Neuronal stem cell (in vitro differentiated cells): ENCODE data around the gene KMT2A.

Experiments
- DNase-seq: peaks from one replicate; pipeline ENCODE4 v3.0.0-alpha.2; 2013; ENCODE audit warnings: low spot score
- H2AFZ ChIP-seq: one replicate; pipeline ENCODE4 v1.6.1; 2013; ENCODE audit warnings: mild to moderate bottlenecking, low read length, inconsistent platforms
- H2AK5ac ChIP-seq: 2 replicates; pipeline ENCODE4 v1.6.1; 2013; ENCODE audit warnings: low read depth, mild to moderate bottlenecking, inconsistent platforms, low read length, moderate library complexity, mixed read lengths
- H2BK120ac ChIP-seq: 2 replicates; pipeline ENCODE4 v1.6.1; 2013; ENCODE audit warnings: low read depth, mild to moderate bottlenecking, inconsistent platforms, low read length, moderate library complexity, mixed read lengths
- H2BK12ac ChIP-seq: one replicate; pipeline ENCODE4 v1.6.1; 2013; ENCODE audit warnings: low read length, inconsistent platforms
- H2BK15ac ChIP-seq: 2 replicates; pipeline ENCODE4 v1.6.1; 2013; ENCODE audit warnings: mild to moderate bottlenecking, low read length, inconsistent platforms, mixed read lengths
- H2BK5ac ChIP-seq: one replicate; pipeline ENCODE4 v1.6.1; 2013; ENCODE audit warnings: inconsistent platforms, mild to moderate bottlenecking, low read length, moderate library complexity
- H3K14ac ChIP-seq: one replicate; pipeline ENCODE4 v1.6.1; 2013; ENCODE audit warnings: low read length, inconsistent platforms
- H3K18ac ChIP-seq: 2 replicates; pipeline ENCODE4 v1.6.1; 2013; ENCODE audit warnings: low read length, inconsistent platforms
- H3K23ac ChIP-seq: 2 replicates; pipeline ENCODE4 v1.6.1; 2013; ENCODE audit warnings: low read depth, mild to moderate bottlenecking, mixed read lengths, low read length, inconsistent platforms; ENCODE audit not compliant: poor library complexity
- H3K27ac ChIP-seq: replicated peaks from 3 replicates; pipeline ENCODE4 v1.5.1; 2013; ENCODE audit warnings: low read length, inconsistent platforms
- H3K27me3 ChIP-seq, 3 experiments: 2 replicates each; pipeline ENCODE4 v1.6.1; 2013; ENCODE audit warnings: low read length in 3 of 3, mild to moderate bottlenecking in 2 of 3, inconsistent platforms in 1 of 3, low read depth in 1 of 3, mixed read lengths in 1 of 3, moderate library complexity in 1 of 3; ENCODE audit not compliant: control insufficient read depth in 3 of 3, insufficient read depth in 3 of 3
- H3K36me3 ChIP-seq, 2 donors: replicated peaks in 1 of 2; 2 replicates each; pipeline ENCODE4 v1.6.1; 2013; ENCODE audit warnings: low read length in 2 of 2; ENCODE audit not compliant: control insufficient read depth in 2 of 2, insufficient read depth in 2 of 2
- H3K4ac ChIP-seq: 2 replicates; pipeline ENCODE4 v1.6.1; 2013; ENCODE audit warnings: inconsistent platforms, mild to moderate bottlenecking, low read length, moderate library complexity
- H3K4me1 ChIP-seq, 2 donors: 1 replicate in 1 of 2; 2 replicates in 1 of 2; pipeline ENCODE4 v1.6.1; 2013; ENCODE audit warnings: low read length in 2 of 2, low read depth in 1 of 2; ENCODE audit not compliant: control insufficient read depth in 2 of 2, insufficient read depth in 1 of 2
- H3K4me2 ChIP-seq: one replicate; pipeline ENCODE4 v1.6.1; 2013; ENCODE audit warnings: mild to moderate bottlenecking, low read length, inconsistent platforms; ENCODE audit not compliant: insufficient read depth, poor library complexity, severe bottlenecking
- H3K4me3 ChIP-seq, 2 donors: 2 replicates each; pipeline ENCODE4 v1.5.1; 2013; ENCODE audit warnings: low read length in 2 of 2, mild to moderate bottlenecking in 2 of 2, inconsistent platforms in 1 of 2, moderate library complexity in 1 of 2
- H3K79me1 ChIP-seq: one replicate; pipeline ENCODE4 v1.6.1; 2013; ENCODE audit warnings: low read depth, mild to moderate bottlenecking, inconsistent platforms, low read length, moderate library complexity
- H3K9ac ChIP-seq: one replicate; pipeline ENCODE4 v1.6.1; 2013; ENCODE audit warnings: mild to moderate bottlenecking, low read depth, low read length, inconsistent platforms; ENCODE audit not compliant: poor library complexity
- H3K9me3 ChIP-seq, 2 donors: replicated peaks in 1 of 2; 2 replicates each; pipeline versions ENCODE3 to v1.6.1; 2013; ENCODE audit warnings: low read length in 2 of 2, mild to moderate bottlenecking in 2 of 2, inconsistent platforms in 1 of 2, low read depth in 1 of 2, mixed read lengths in 1 of 2, moderate library complexity in 1 of 2; ENCODE audit not compliant: control insufficient read depth in 2 of 2, insufficient read depth in 1 of 2
- H4K8ac ChIP-seq: one replicate; pipeline ENCODE4 v1.6.1; 2013; ENCODE audit warnings: low read depth, mild to moderate bottlenecking, inconsistent platforms, low read length, moderate library complexity
- H4K91ac ChIP-seq: one replicate; pipeline ENCODE4 v1.6.1; 2013; ENCODE audit warnings: low read length, low read depth, mild to moderate bottlenecking, inconsistent platforms; ENCODE audit not compliant: poor library complexity
- WGBS, 2 donors: extraction: QIAGEN DNeasy Blood & Tissue Kit; methylation state at CpG; one replicate each; pipeline ENCODE4 v1.1.7; 2013; ENCODE audit warnings: missing lambda C conversion rate in 2 of 2, mixed read lengths in 1 of 2; ENCODE audit not compliant: insufficient read length in 2 of 2, insufficient replicate concordance in 1 of 2; ENCODE audit errors: extremely low coverage in 2 of 2; 5-methylcytosine and 5-hydroxymethylcytosine counted together

KMT2A gene

DNA sequence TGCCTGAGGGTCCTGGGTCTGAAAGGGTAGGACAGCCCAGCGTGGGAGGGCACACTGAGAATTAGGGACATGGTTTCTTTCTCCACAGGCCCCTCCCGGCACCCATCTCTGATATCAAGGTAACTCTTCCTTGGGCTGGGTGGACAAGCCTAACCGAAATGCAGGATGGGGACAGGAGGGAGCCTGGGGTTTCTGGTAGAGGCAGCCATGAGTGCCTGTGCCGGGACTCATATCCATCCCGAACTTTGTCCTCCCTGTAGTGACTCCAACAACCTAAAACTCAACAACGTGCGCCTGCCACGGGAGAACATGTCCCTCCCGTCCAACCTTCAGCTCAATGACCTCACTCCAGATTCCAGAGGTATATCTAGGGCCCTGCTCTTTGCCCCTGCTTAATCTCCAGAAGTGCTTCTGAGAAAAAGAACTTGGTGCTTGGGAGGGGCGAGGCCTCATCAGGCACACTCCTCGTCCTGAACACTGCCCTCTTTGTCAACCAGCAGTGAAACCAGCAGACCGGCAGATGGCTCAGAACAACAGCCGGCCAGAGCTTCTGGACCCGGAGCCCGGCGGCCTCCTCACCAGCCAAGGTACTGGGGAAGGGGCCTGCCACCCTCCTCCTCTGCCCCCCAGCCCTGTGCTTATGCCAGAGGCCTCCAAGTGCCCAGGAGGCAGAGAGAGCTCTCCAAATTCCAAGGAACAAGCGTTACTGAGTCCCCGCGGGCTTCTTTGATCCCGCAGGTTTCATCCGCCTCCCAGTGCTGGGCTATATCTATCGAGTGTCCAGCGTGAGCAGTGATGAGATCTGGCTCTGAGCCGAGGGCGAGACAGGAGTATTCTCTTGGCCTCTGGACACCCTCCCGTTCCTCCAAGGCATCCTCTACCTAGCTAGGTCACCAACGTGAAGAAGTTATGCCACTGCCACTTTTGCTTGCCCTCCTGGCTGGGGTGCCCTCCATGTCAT lies 97.8 kb downstream of the KMT2A start:
- H3K27me3 ChIP-seq, result no peaks in the 10 kb centered on the region
- no peak for DNase-seq
- no peak overlapping the region for H4K91ac ChIP-seq
- no CpG with 5 or more reads among the region's 27 CpGs for WGBS, 2 donors
- H3K4me1 ChIP-seq, result peaks cover 10 to 16% of the 10 kb centered on the region in 2 donors
- no peak overlapping the region for H3K14ac ChIP-seq
- peak overlapping the region in 1 of 2 donors; percentile 5 for H3K4me3 ChIP-seq
- no peak overlapping the region for H3K4me2 ChIP-seq
- H3K27ac ChIP-seq, result no peak overlapping the region
- H2AK5ac ChIP-seq, result no peak overlapping the region
- H2BK12ac ChIP-seq, result no peak overlapping the region
- no peak overlapping the region for H2AFZ ChIP-seq
- no peak overlapping the region for H2BK15ac ChIP-seq
- no peak overlapping the region for H2BK120ac ChIP-seq
- H3K79me1 ChIP-seq, result peaks cover 4% of the 10 kb centered on the region
- no peak overlapping the region for H3K18ac ChIP-seq
- no peak overlapping the region for H4K8ac ChIP-seq
- no peak overlapping the region for H2BK5ac ChIP-seq
- H3K4ac ChIP-seq, result no peak overlapping the region
- H3K36me3 ChIP-seq, result peaks cover 9 to 13% of the 10 kb centered on the region in 2 donors
- no peak overlapping the region for H3K9ac ChIP-seq
- H3K23ac ChIP-seq, result no peak overlapping the region
- H3K9me3 ChIP-seq, result no peaks in the 10 kb centered on the region

DNA sequence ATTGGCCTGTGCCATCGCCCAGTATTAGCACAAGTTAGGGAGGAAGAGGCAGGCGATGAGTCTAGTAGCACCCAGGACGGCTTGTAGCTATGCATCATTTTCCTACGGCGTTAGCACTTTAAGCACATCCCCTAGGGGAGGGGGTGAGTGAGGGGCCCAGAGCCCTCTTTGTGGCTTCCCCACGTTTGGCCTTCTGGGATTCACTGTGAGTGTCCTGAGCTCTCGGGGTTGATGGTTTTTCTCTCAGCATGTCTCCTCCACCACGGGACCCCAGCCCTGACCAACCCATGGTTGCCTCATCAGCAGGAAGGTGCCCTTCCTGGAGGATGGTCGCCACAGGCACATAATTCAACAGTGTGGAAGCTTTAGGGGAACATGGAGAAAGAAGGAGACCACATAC lies 99.0 kb downstream of the KMT2A start:
- H3K4me2 ChIP-seq, result no peak overlapping the region
- H4K8ac ChIP-seq, result no peak overlapping the region
- H3K23ac ChIP-seq, result no peak overlapping the region
- H2BK12ac ChIP-seq, result no peak overlapping the region
- no peak overlapping the region for H2BK15ac ChIP-seq
- no peak overlapping the region for H4K91ac ChIP-seq
- H2BK120ac ChIP-seq, result no peak overlapping the region
- H3K9me3 ChIP-seq, result no peaks in the 10 kb centered on the region
- no peak overlapping the region for H3K18ac ChIP-seq
- WGBS, 2 donors, result no CpG with 5 or more reads among the region's 9 CpGs
- no peaks in the 10 kb centered on the region for H3K27me3 ChIP-seq
- DNase-seq, result no peak
- H3K4me3 ChIP-seq, result no peak overlapping the region
- H3K36me3 ChIP-seq, result peaks cover 9 to 13% of the 10 kb centered on the region in 2 donors
- H3K79me1 ChIP-seq, result peaks cover 4% of the 10 kb centered on the region
- no peak overlapping the region for H3K14ac ChIP-seq
- peaks cover 1 to 8% of the 10 kb centered on the region in 2 donors for H3K4me1 ChIP-seq
- H2AK5ac ChIP-seq, result no peak overlapping the region
- H2BK5ac ChIP-seq, result no peak overlapping the region
- no peak overlapping the region for H3K9ac ChIP-seq
- no peak overlapping the region for H3K27ac ChIP-seq
- no peak overlapping the region for H2AFZ ChIP-seq
- no peak overlapping the region for H3K4ac ChIP-seq

DNA sequence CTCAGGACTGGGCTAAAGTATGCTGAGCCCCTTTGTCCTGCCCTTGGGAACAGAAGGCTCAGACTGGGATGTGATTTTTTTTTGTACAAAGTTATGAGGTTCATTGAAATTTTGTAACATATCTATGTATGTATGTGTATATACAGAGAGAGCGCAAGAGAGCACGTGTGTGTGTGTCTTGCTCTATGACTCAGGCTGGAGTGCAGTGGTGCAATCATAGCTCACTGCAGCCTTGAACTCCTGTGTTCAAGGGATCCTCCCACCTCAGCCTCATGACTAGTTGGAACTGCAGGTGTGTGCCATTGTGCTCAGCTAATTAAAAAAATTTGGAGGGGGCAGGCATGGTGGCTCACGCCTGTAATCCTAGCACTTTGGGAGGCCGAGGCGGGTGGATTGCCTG lies 100.4 kb downstream of the KMT2A start:
- no peak overlapping the region for H3K4me3 ChIP-seq
- no peak overlapping the region for H3K14ac ChIP-seq
- no peak overlapping the region for H3K9ac ChIP-seq
- H2BK12ac ChIP-seq, result no peak overlapping the region
- no peak overlapping the region for H2BK15ac ChIP-seq
- H4K91ac ChIP-seq, result no peak overlapping the region
- no peak overlapping the region for H2AFZ ChIP-seq
- H3K27me3 ChIP-seq, result no peaks in the 10 kb centered on the region
- H3K36me3 ChIP-seq, result peaks cover 13 to 17% of the 10 kb centered on the region in 2 donors
- H3K4ac ChIP-seq, result no peak overlapping the region
- H3K23ac ChIP-seq, result no peak overlapping the region
- H3K27ac ChIP-seq, result no peak overlapping the region
- no peak for DNase-seq
- no peak overlapping the region for H2BK120ac ChIP-seq
- peaks cover 4% of the 10 kb centered on the region for H3K79me1 ChIP-seq
- peaks cover 0 to 4% of the 10 kb centered on the region in 2 donors for H3K4me1 ChIP-seq
- no peak overlapping the region for H4K8ac ChIP-seq
- H2BK5ac ChIP-seq, result no peak overlapping the region
- no CpG with 5 or more reads among the region's 5 CpGs for WGBS, 2 donors
- H2AK5ac ChIP-seq, result no peak overlapping the region
- H3K4me2 ChIP-seq, result no peak overlapping the region
- no peaks in the 10 kb centered on the region for H3K9me3 ChIP-seq
- H3K18ac ChIP-seq, result no peak overlapping the region

DNA sequence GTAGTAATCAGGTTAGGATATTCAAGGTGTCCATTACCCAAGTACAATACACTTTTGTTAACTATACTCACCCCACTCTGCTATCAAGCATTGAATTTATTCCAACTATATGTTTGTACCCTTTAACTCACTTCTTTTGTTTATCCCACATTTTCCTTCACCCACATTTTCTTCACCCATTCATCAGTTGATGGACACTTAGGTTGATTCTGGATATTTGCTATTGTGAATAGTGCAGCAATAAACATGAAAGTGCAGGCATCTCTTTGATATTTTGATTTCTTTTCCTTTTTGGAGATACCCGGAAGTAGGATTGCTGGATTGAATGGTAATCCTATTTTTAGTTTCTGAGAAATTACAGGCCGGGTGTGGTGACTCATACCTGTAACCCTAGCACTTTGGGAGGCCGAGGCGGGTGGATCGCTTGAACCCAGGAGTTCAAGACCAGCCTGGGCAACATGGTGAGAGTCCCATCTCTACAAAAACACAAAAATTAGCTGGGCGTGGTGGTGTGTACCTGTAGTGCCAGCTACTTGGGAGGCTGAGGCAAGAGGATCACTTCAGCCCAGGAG lies 101.2 kb downstream of the KMT2A start:
- Histone ChIP-seq H4K8ac (no peak overlapping the region), H3K4me2 (no peak overlapping the region), H2AK5ac (no peak overlapping the region), H3K4me3 (no peak overlapping the region), H2BK15ac (no peak overlapping the region), H3K27me3 (no peaks in the 10 kb centered on the region), H3K36me3 (peaks cover 13 to 24% of the 10 kb centered on the region in 2 donors), H3K4ac (no peak overlapping the region), H4K91ac (no peak overlapping the region), H3K4me1 (no peaks in the 10 kb centered on the region), H3K23ac (no peak overlapping the region), H3K27ac (no peak overlapping the region), H2BK120ac (no peak overlapping the region), H2BK5ac (no peak overlapping the region), H2AFZ (no peak overlapping the region), H3K9me3 (no peaks in the 10 kb centered on the region), H3K79me1 (no peaks in the 10 kb centered on the region), H3K14ac (no peak overlapping the region), H3K9ac (no peak overlapping the region), H2BK12ac (no peak overlapping the region), H3K18ac (no peak overlapping the region)
- no peak for DNase-seq
- WGBS, 2 donors, result no CpG with 5 or more reads among the region's 6 CpGs
